HG02571 (cell line): Measurements from ENCODE around the gene DPP10.
"Not testable (repeated sequence)": the region's sequence is repeated elsewhere in the genome, so short reads cannot be mapped to it uniquely, and the experiment has no call there.

ENCODE experiments used
- ATAC-seq: cut with Tn5 transposase; IDR thresholded peaks from one replicate; pipeline ENCODE4 v1.9.1; 2021; ENCODE audit warnings: mild to moderate bottlenecking, moderate library complexity; ENCODE audit not compliant: unreplicated experiment

Gene DPP10

DNA sequence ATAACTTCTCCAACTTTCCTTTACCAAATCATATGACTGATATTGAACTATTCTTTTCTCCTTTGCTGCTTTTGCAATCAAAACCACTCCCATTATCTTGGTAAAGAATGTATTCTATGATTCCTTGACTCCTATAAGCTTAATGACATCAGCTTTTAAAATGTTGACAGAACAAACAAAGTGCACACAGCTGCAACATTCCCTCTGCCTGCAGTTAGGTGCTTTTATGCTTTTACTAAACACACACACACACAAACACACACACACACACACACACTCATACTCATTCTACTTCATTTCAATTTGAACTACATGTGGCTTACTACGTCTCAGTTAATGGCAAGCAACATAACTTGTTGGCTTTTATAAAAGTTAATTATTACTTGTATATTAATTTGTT, 946.6 kb downstream of the DPP10 start:
- ATAC-seq = no peak

GRCh38 chr2:115389898-115390565, 947.6 kb downstream of the DPP10 start:
- ATAC-seq = no peak

- ATAC-seq = no peak
Measured at GRCh38 chr2:115396579-115396978, 954.1 kb downstream of the DPP10 start.

DNA sequence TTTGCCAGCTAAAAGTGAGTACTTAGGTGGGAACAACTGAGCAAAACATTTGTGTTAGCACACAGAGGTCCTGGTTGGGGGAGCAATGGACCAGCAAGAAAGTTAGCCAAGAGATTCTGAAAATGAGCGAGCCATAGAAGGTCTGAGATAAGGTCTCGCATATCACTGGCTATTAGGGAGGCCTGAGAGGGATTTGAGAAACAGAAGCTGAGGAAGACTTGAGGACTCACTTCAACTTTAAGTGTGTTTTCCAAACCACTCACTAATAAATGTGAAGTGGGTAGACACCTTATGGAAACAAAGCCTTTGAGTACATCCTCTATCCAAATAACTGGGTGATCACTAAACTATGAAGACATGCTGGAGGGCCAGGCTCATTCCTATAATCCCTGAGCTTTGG, 958.5 kb downstream of the DPP10 start:
- ATAC-seq = no peak

DNA sequence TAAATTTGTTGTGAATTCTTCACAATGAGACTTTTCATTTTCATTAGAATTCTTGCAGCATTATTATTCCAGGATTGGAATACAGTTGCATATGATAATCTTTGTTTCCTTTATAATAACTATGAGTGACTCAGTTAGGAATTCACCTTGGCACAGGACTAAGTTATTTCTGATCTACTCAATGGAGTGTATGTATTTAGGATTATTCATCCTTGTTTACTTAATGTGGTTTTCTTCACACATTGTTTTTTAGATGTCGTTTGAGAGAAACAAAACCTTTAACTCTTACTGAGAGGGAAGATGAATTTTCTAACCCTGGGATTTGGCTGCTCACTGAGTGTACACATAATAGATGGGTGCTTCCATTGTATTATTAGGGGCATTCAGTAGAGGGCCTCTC, 970.1 kb downstream of the DPP10 start:
- ATAC-seq = no peak

DNA sequence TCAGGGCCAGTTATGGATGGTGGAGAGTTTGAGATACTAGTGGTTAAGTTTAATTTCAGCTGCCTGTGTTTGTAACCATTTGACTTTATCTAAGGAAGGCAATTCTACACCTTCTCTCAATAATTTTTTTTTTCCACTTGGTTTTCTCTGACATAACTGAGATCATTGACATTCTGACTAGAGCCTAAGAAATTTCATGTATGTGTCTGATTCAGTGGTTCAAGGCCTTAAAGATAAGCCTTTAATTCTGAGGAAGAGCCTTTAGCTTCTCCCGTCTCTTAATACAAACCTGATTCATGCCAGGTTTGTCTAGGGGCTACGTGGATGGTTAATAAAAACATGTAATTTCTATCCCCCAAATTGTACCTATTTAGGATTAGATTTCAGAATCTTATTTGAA, 971.4 kb downstream of the DPP10 start:
- ATAC-seq = no peak

DNA sequence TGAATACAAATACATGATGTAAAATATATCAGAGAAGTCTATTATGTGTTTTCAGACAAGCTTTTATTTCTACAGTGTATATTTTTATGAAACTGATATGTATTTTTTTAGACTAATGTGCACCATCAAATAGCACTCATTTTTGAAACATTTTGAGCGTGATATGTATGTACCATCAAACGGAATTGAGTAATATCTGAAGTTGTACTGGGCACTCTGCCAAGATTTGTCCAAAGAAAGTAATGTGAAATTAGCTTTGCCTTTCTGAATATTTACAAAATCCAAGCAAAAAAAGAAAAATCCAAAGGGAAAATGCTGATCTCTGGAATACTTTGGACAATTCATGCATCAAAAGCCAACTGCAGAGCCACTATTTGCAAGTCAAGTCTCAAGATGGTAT, 972.0 kb downstream of the DPP10 start:
- ATAC-seq = no peak

- ATAC-seq = no peak
Measured at GRCh38 chr2:115422004-115422634, 979.7 kb downstream of the DPP10 start.

GRCh38 chr2:115427436-115427835, 985.0 kb downstream of the DPP10 start:
- no peak for ATAC-seq

DNA sequence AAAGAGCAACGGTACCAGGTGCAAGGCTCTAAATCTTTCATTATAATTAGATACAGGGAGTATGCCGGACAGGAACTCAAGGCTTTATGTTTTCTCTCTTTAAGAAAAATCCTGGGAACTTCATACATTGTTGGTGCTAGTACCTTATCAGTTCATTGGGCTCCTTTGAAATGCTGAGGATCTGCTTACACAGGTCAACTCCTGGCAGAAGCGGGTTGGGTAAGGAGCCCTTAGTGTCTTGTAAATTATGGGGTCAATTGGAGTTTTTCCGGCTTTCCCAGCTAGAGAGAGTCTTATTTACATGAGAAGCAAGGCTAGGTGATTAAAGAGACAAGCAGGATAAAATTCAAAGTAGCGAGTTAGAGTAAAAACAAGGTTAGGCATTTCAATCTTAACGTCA, 998.3 kb downstream of the DPP10 start:
- not testable (repeated sequence) for ATAC-seq

GRCh38 chr2:115443539-115444185, 1001.2 kb downstream of the DPP10 start:
- ATAC-seq = no peak

DNA sequence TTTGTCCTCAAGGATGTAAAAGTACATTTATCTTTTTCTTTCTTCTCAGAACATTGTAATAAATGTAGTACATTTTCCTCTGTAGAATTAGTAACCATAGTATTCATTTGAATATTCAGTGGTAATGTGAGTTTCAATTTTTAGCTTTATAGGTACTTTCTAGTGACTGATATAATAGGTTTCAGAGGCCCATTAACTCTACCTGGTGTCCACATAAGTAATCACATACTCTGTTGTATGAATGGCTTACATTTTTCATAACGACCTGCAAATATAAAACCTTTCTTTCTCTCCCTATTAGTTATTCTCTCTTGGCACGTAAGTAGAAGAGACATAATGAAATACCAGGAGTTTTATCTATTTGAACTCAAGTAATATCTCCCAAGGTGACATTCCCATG, 1017.6 kb downstream of the DPP10 start:
- no peak for ATAC-seq

- no peak for ATAC-seq
Measured at GRCh38 chr2:115480741-115481140, 1038.3 kb downstream of the DPP10 start.

GRCh38 chr2:115481842-115482241, 1039.4 kb downstream of the DPP10 start:
- no peak for ATAC-seq

DNA sequence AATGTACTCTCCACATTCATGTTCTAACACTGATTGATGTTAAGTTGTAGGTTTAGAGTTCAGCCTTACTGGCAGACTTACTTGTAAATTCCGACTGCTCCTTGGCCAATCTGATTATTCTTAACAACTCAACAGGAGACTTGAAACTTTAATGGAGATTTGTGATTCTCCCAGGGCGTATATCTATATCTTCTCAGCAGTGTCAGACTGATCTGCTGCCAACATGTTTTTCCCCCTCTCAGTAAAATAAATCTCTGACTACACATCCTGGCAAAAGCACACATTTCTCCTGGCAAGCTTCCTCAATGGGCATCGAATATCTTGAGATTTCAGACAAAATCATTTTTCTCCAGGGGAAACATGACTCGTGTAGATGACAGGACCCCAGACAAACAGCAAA, 1041.2 kb downstream of the DPP10 start:
- no peak for ATAC-seq

DNA sequence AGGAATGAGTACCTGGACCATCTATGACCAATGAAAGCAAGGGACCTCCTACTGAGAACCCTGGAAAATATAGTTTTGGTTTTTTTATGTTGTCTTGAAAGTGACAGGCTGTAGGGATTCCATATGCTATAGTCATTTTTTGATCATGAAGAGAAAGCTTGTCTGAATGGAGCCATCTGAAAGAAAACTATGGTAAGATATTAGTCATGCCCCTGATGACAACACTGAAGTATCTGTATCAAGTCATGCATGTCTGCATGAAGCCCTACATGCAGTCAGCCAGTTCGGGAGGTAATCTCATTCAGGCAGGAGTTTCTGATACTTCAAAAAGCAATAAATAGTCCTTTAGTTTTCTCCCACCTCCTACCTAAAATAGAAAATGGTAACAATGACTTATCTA, 1042.0 kb downstream of the DPP10 start:
- no peak for ATAC-seq

DNA sequence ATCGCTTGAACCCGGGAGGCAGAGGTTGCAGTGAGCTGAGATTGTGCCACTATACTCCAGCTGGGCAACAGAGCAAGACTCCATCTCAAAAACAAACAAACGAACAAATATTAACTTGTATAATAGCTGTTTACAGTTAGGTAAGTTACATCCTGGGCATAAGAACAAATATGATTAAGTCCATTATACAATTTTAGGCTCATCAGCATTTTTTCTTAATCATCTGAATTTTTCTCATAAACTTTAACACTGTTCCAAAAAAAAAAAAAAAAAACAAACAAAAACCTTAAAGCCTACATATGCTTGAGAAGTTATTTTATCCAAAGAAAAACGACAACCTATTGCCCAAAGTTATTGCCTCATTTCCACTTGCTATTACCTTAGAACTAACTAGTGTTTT, 1042.5 kb downstream of the DPP10 start:
- no peak for ATAC-seq

DNA sequence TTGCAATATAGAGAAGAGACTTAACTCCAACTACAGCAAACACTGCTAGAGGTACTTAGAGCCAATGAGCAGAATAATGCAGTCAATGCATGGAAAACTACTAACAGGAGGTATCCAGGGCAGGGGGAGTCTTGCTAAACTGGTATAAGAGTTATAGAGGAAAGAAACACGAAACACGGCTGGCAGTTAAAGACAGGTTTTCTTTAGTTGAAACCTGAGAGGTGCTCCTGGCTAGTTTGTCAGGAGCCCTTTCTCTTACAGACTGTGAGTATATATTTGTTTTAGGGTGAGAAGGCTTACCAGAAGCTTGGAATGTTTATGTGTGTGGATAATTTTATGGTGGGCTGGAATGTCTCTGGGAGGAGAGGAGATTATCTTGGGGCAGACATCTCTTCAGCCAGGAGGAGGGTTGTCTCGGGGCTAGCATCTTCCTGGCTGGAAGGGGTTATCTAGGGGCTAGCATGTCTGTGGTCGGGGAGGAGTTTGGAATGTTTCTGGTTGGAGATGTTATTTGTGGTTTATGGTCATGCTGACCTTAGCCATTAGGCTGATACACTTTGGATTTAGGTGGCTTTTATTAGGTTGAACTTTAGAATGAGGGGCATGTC, 1048.8 kb downstream of the DPP10 start:
- no peak for ATAC-seq

DNA sequence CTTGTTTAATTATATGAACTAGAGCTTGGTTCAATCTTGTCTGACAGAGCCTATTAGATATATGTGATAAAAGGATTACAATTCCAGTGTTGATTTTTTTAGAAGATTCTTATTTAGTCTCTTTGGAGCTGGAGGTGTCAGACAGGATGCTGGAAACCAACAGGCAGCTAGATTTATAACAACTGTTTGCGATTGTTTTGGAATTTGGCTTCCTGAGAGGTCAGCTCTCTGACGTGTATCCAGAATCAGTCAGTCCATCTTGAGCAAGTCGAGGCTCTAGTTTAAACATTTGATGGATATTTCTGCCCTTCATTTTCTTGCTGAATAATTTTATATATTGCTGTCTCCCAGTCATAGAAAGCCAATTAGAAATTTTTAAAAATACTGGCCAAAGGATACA, 1062.9 kb downstream of the DPP10 start:
- no peak for ATAC-seq

GRCh38 chr2:115520727-115521126, 1078.3 kb downstream of the DPP10 start:
- no peak for ATAC-seq

GRCh38 chr2:115524452-115524851, 1082.0 kb downstream of the DPP10 start:
- no peak for ATAC-seq

DNA sequence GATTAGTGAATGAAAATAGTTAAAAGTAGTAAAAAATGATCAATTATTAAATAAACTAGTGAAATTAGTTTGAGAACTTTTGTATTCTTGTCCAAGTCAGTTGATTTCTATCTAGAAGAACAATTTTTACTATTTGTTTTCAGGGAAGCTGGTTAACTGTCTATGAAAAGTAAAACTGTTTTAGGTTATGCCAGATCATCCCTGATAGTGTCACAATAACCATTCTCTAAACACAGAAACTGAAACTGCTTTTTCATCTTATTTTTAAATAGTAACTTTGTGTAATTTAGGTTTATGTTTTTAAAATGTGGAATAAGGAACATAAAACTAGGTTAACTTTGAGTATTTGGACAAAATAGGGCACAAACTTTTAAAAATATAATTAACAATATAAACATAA, 1087.2 kb downstream of the DPP10 start:
- ATAC-seq = no peak
